Mesenchymal stem cell (in vitro differentiated cells and primary cell): ENCODE results near the gene SKI.

Experiments used
- DNase-seq: peaks from one replicate; pipeline ENCODE4 v3.0.0-alpha.2; 2013
- H2AFZ ChIP-seq: one replicate; pipeline ENCODE4 v1.6.1; 2013; ENCODE audit warnings: low read depth, mild to moderate bottlenecking, control low read depth, inconsistent platforms, low read length, moderate library complexity
- H2AK5ac ChIP-seq: 2 replicates; pipeline ENCODE4 v1.6.1; 2013; ENCODE audit warnings: low read length, moderate library complexity, mild to moderate bottlenecking, inconsistent platforms; ENCODE audit not compliant: severe bottlenecking
- H2BK120ac ChIP-seq: one replicate; pipeline ENCODE4 v1.6.1; 2013; ENCODE audit warnings: low read depth, mild to moderate bottlenecking, inconsistent platforms, low read length, moderate library complexity
- H2BK12ac ChIP-seq, 2 experiments: one replicate each; pipeline ENCODE4 v1.6.1; 2013; ENCODE audit warnings: inconsistent platforms in 2 of 2, low read length in 2 of 2, mild to moderate bottlenecking in 2 of 2, moderate library complexity in 2 of 2, control low read depth in 1 of 2
- H2BK15ac ChIP-seq: one replicate; pipeline ENCODE4 v1.6.1; 2013; ENCODE audit warnings: mild to moderate bottlenecking, low read depth, inconsistent platforms; ENCODE audit not compliant: poor library complexity, severe bottlenecking
- H2BK5ac ChIP-seq: 2 replicates; pipeline ENCODE4 v1.6.1; 2013; ENCODE audit warnings: low read depth, mild to moderate bottlenecking, low read length, control low read depth, inconsistent platforms; ENCODE audit not compliant: poor library complexity, severe bottlenecking
- H3K14ac ChIP-seq, 2 experiments: one replicate each; pipeline ENCODE4 v1.6.1; 2013; ENCODE audit warnings: inconsistent platforms in 2 of 2, low read length in 2 of 2, control low read depth in 1 of 2, mild to moderate bottlenecking in 1 of 2, moderate library complexity in 1 of 2
- H3K18ac ChIP-seq, 2 experiments: one replicate each; pipeline ENCODE4 v1.6.1; 2013; ENCODE audit warnings: inconsistent platforms in 2 of 2, low read length in 2 of 2, control low read depth in 1 of 2, low read depth in 1 of 2, mild to moderate bottlenecking in 1 of 2
- H3K23ac ChIP-seq, 2 experiments: one replicate each; pipeline ENCODE4 v1.6.1; 2013; ENCODE audit warnings: inconsistent platforms in 2 of 2, low read length in 2 of 2, mild to moderate bottlenecking in 2 of 2, moderate library complexity in 2 of 2, control low read depth in 1 of 2
- H3K27ac ChIP-seq: 2 replicates; pipeline ENCODE4 v1.5.1; 2013; ENCODE audit warnings: mild to moderate bottlenecking, moderate library complexity, low read length, control low read depth, inconsistent platforms; ENCODE audit not compliant: poor library complexity, severe bottlenecking
- H3K27me3 ChIP-seq, 2 experiments: 2 replicates each; pipeline versions ENCODE4 v1.6.1 to v1.7.0; 2013; ENCODE audit warnings: low read length in 2 of 2, mild to moderate bottlenecking in 2 of 2, moderate library complexity in 2 of 2, control low read depth in 1 of 2, inconsistent platforms in 1 of 2; ENCODE audit not compliant: control insufficient read depth in 1 of 2, insufficient read depth in 1 of 2
- H3K36me3 ChIP-seq, 2 experiments: 2 replicates each; pipeline versions ENCODE4 v1.6.1 to v1.7.0; 2013; ENCODE audit warnings: low read length in 2 of 2, control low read depth in 1 of 2, inconsistent platforms in 1 of 2, low read depth in 1 of 2, mild to moderate bottlenecking in 1 of 2; ENCODE audit not compliant: insufficient read depth in 2 of 2, control insufficient read depth in 1 of 2
- H3K4ac ChIP-seq, 2 experiments: one replicate each; pipeline ENCODE4 v1.6.1; 2013; ENCODE audit warnings: inconsistent platforms in 2 of 2, low read length in 2 of 2, mild to moderate bottlenecking in 2 of 2, moderate library complexity in 2 of 2, control low read depth in 1 of 2, low read depth in 1 of 2
- H3K4me1 ChIP-seq: 2 replicates; pipeline ENCODE4 v1.6.1; 2013; ENCODE audit warnings: low read depth, low read length, control low read depth; ENCODE audit not compliant: control insufficient read depth, insufficient read depth
- H3K4me2 ChIP-seq: 2 replicates; pipeline ENCODE4 v1.6.1; 2013; ENCODE audit warnings: low read length, mild to moderate bottlenecking, inconsistent platforms; ENCODE audit not compliant: poor library complexity, severe bottlenecking
- H3K4me3 ChIP-seq, 2 experiments: 2 replicates each; pipeline versions ENCODE4 v1.5.1 to v1.7.0; 2013; ENCODE audit warnings: low read length in 2 of 2, mild to moderate bottlenecking in 2 of 2, control low read depth in 1 of 2, low read depth in 1 of 2; ENCODE audit not compliant: insufficient read depth in 1 of 2
- H3K79me1 ChIP-seq: replicated peaks from 2 replicates; pipeline ENCODE4 v1.6.1; 2013; ENCODE audit warnings: mild to moderate bottlenecking, control low read depth, low read length, inconsistent platforms; ENCODE audit not compliant: poor library complexity, severe bottlenecking
- H3K9ac ChIP-seq: 2 replicates; pipeline ENCODE4 v1.7.0; 2013; ENCODE audit warnings: mild to moderate bottlenecking, low read length, moderate library complexity
- H3K9me3 ChIP-seq: 2 replicates; pipeline ENCODE4 v1.7.0; 2013; ENCODE audit warnings: mild to moderate bottlenecking, low read length; ENCODE audit not compliant: control insufficient read depth
- H4K8ac ChIP-seq: one replicate; pipeline ENCODE4 v1.6.1; 2013; ENCODE audit warnings: inconsistent platforms, mild to moderate bottlenecking, low read length, moderate library complexity
- H4K91ac ChIP-seq: one replicate; pipeline ENCODE4 v1.6.1; 2013; ENCODE audit warnings: mild to moderate bottlenecking, low read length, inconsistent platforms
- WGBS: methylation state at CpG from one replicate; pipeline ENCODE4 v1.1.7; 2013; ENCODE audit warnings: mixed read lengths; 5-methylcytosine and 5-hydroxymethylcytosine counted together

SKI gene

GRCh38 chr1:2314803-2315673 is 86.9 kb downstream of the SKI start:
- Histone ChIP-seq H2BK120ac (peak overlapping the region; percentile 100), H3K27ac (peak overlapping the region; percentile 33), H2AFZ (no peak overlapping the region), H3K4ac (peak overlapping the region; percentile 76 to 91), H3K9ac (peak overlapping the region; percentile 36), H3K27me3 (peaks cover 0 to 14% of the 10 kb centered on the region in 2 experiments), H3K9me3 (no peaks in the 10 kb centered on the region), H2AK5ac (peak overlapping the region; percentile 47), H3K14ac (no peak overlapping the region), H3K4me3 (peak overlapping the region in 1 of 2 experiments; percentile 62), H2BK5ac (peak overlapping the region; percentile 1), H2BK15ac (peak overlapping the region; percentile 98), H3K23ac (no peak overlapping the region), H3K18ac (peak overlapping the region; percentile 90 to 95), H3K4me1 (peaks cover 78% of the 10 kb centered on the region), H4K8ac (peak overlapping the region; percentile 94), H4K91ac (peak overlapping the region; percentile 96), H3K79me1 (peaks cover 23% of the 10 kb centered on the region), H3K4me2 (peak overlapping the region; percentile 76), H3K36me3 (peaks cover 0 to 19% of the 10 kb centered on the region in 2 experiments), H2BK12ac (peak overlapping the region; percentile 69 to 97)
- WGBS: 33% methylated on average over 37 of the region's 91 CpGs
- peak; percentile 72 for DNase-seq

DNA sequence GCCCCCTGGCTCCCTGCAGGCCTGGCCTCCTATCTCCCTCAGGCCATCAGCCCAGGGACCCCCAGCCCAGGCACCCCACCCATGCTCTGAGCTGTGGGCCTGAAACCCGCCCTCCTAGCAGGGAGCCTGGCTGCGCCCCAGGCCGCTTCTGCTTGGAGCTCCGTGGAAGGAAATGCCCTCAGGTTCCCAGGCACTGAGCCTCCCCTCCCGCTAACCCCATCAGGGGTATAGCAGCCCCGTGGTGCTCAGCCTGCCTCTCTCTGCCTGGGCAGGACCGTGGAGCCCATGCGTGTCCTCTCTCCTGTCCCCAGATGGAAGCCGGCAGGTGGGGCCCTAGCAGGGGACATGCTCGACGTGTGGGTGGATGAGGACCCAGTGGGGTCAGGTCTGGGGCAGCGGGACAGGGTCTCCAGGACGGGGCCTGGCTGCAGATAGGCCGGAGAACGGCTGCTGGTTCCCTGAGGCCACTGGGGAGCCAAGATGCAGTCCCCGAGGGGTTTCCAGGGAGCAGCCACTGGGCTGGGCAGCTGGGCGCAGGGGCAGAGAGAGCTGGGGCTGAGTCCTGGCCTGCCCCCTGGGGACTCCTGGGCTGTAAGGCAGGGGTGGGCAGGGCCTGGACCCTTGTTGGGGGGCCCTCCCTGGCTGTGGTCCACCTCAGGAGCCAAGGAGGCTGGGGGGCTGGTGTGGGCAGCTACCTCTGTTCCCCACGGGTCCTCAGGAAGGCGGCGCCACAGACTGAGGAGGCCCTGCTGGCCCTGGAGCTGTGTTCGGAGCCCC is 87.7 kb downstream of the SKI start:
- Histone ChIP-seq H3K23ac (no peak overlapping the region), H2BK15ac (peak overlapping the region; percentile 98), H3K4me2 (no peak overlapping the region), H2AK5ac (peak overlapping the region; percentile 59), H3K4ac (peak overlapping the region; percentile 76 to 91), H4K91ac (peak overlapping the region; percentile 96), H3K9ac (peak overlapping the region; percentile 36), H3K9me3 (no peaks in the 10 kb centered on the region), H3K27ac (peak overlapping the region; percentile 63), H3K4me1 (peaks cover 83% of the 10 kb centered on the region), H3K4me3 (no peak overlapping the region), H2AFZ (peak overlapping the region; percentile 34), H3K27me3 (peaks cover 0 to 21% of the 10 kb centered on the region in 2 experiments), H4K8ac (peak overlapping the region; percentile 94), H3K36me3 (peaks cover 0 to 16% of the 10 kb centered on the region in 2 experiments), H3K18ac (peak overlapping the region; percentile 35 to 77), H2BK120ac (peak overlapping the region; percentile 100), H3K79me1 (peaks cover 18% of the 10 kb centered on the region), H3K14ac (no peak overlapping the region), H2BK12ac (peak overlapping the region; percentile 69 to 97), H2BK5ac (peak overlapping the region; percentile 57)
- WGBS: 78% methylated on average over 21 of the region's 21 CpGs
- DNase-seq: no peak

DNA sequence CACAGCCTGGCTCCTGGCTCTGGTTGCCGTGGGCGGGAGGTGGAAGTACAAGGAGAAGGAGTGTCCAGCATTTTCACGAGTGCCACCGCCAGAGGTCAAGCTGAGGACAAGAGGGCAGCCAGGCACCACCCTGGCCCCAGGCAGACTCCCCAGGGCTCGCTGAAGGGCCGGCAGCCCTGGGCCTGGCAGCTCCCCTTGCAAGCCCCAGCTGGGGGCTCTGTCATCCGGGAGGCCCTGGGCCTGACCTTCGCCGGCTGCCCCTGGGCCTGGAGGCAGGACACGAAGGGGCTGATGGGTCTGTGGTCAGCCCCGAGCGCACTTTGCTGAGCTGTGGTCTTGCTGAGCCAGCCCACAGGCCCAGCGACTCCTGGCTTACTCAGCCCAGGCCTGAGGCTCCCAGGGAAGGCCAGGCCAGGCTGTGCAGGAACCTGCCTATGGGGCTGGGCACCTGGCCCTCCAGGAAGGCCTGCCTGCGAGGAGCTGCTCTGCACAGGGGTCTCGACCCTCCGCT is 88.4 kb downstream of the SKI start:
- DNase-seq: peak; percentile 74
- Histone ChIP-seq H3K9ac (no peak overlapping the region), H2BK12ac (peak overlapping the region in 1 of 2 experiments; percentile 97), H2BK15ac (peak overlapping the region; percentile 75), H3K4me2 (no peak overlapping the region), H3K14ac (no peak overlapping the region), H3K4ac (peak overlapping the region; percentile 62 to 91), H4K8ac (peak overlapping the region; percentile 94), H2AK5ac (peak overlapping the region; percentile 59), H3K9me3 (no peaks in the 10 kb centered on the region), H3K4me1 (peaks cover 84% of the 10 kb centered on the region), H3K27me3 (peaks cover 0 to 23% of the 10 kb centered on the region in 2 experiments), H3K79me1 (peaks cover 12% of the 10 kb centered on the region), H2BK5ac (no peak overlapping the region), H2AFZ (peak overlapping the region; percentile 34), H2BK120ac (peak overlapping the region; percentile 100), H3K18ac (peak overlapping the region; percentile 35 to 67), H3K4me3 (no peak overlapping the region), H3K23ac (no peak overlapping the region), H3K36me3 (peaks cover 0 to 9% of the 10 kb centered on the region in 2 experiments), H3K27ac (peak overlapping the region; percentile 63), H4K91ac (peak overlapping the region; percentile 96)
- 60% methylated on average over 16 of the region's 16 CpGs for WGBS
